ENCODE data around the gene DIS3L2.
"Not testable (repeated sequence)": the region's sequence is repeated elsewhere in the genome, so short reads cannot be mapped to it uniquely, and the experiment has no call there.

Gene DIS3L2

DNA sequence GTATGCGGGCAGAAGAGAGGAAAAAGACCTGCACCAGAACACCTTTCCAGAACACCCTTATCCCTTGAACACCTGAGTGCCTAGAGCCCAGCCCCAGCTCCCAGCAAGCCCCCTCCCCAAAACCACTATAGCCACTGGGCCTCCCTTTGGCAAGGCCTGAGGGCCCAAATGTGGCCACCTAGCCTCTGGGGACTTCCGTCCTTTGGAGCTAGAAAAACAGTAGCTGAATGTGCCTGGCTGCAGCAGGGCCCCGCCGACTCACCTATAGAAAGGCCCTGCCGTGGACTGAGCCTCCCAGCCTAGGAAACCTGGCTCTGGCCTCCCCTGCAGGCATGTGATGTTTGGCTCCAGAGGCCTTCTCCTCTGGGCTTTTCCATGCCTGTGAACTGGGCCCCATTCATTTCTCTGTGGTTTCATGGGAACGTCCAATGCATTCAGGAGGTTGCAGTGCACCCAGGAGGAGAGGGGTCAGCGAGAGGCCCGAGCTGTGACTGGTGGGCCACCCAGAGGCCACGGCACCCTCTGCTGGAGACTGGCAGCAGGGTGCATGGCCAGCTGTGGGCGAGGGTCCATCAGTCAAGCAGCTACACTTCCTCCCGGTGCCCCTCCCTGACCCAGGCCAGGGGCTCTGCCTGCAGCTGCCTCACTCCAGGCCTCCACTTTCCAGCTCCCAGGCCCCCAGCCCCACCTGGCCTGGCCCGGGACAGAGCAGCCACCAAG, 401.7 kb downstream of the DIS3L2 start:
- not testable (repeated sequence) for DNase-seq

DNA sequence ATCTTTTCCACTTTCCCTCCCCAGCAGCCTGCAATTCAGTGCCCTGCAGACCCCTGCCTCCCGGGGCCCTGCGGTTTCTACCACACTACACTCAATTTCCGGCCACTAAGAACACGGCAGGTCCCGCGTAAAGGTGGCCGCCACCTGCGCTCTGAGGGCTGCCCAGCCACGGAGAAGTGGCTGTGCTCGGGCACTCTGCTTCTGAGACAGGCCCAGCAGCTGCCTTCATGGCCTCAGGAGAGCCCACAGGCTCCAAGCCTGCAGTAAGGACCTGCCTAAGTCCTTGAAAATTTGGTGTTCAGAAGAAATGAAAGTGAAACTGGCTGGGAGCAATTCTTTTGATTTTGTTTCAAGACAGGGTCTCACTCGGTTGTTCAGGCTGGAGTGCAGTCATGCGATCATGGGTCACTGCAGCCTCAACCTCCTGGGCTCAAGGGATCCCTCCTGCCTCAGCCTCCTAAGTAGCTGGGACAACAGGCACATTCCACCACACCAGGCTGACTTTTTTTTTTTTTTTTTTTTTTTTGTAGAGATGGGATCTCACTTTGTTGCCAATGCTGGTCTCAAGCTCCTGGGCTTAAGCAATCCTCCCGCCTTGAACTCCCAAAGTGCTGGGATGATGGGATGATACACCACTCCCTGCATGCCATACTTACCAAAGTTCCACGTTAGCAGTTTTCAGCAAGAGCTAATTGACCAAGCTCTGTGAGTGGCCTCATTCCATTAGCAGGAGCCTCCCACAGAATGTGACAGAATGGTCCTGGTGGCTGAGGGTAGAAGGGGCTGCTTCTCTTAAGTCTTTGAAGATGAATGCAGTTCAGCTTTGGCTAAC, 402.5 kb downstream of the DIS3L2 start:
- peak; percentile 5 for DNase-seq

DNA sequence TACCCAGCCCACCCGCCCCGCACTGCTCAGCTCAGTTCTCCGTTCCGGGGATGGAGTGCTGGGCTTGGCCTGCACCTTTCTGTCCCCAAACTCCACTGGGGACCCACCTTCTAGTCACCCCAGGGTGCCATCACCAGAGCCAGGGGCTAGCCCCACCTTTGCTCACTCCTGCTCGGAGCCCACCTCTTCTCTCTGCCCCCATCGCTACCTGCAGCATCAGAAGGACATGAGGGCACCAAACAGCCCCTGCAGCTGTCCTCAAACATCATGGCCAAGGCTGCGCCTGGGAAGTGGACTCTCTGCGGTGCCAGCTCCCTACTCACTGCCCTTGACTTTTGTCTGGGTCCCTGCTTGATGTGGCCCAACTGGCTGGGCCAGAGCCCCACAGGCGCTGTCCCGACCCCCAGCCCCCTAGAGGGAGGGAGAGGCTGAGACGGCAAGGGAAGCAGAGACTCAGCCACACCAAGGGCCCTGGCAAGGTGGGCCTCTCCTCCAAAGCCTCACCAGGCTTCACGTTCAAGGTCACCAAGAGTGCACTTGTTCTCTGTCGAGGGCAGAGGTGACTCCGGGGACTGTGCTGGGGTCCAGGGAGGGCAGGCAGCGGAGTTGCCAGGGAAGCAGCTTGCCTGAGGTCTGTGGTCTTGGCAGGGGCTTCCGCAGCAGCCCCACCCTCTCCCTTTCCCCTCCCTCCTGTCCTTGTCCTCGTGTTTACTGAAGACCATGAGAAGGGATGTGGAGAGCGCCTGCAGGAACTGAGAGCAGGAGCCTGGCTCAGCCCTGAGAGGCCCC, 403.5 kb downstream of the DIS3L2 start:
- not testable (repeated sequence) for DNase-seq

DNA sequence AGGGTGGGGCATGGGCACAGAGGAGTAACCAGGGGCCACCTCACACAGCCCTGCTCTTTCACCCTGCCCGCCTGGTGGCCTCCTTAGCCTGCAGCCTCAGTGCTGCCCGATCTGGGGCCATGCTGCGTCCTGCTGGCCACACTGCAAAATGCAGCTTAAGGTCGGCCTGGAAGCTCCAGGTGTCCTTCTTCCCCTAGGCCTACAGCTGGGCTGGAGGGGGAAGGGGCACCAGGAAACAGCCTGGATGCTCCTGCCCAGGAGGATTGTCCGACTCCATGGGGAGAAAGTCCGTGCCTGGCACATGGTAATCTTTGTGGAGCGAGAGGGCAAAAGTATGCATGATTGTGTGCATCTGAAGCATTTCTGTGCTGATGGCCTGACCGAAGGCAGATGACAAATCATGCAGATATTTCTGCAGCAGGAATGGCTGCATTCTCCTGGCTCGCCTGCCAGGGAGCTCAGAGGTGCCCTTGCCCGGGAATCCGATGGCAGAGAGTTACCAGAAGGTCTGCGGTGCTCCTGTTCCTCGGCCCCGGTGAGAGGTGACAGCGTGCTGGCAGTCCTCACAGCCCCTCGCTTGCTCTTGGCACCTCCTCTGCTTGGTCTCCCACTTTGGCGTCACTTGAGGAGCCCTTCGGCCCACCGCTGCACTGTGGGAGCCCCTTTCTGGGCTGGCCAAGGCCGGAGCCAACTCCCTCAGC, 404.3 kb downstream of the DIS3L2 start:
- no peak for DNase-seq

DNA sequence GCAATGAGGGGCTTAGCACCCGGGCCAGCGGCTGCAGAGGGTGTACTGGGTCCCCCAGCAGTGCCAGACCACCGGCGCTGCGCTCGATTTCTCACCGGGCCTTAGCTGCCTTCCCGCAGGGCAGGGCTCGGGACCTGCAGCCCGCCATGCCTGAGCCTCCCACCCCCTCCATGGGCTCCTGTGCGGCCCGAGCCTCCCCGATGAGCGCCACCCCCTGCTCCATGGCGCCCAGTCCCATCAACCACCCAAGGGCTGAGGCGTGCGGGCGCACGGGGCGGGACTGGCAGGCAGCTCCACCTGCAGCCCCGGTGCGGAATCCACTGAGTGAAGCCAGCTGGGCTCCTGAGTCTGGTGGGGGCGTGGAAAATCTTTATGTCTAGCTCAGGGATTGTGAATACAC, 404.9 kb downstream of the DIS3L2 start:
- DNase-seq: not testable (repeated sequence)

DNA sequence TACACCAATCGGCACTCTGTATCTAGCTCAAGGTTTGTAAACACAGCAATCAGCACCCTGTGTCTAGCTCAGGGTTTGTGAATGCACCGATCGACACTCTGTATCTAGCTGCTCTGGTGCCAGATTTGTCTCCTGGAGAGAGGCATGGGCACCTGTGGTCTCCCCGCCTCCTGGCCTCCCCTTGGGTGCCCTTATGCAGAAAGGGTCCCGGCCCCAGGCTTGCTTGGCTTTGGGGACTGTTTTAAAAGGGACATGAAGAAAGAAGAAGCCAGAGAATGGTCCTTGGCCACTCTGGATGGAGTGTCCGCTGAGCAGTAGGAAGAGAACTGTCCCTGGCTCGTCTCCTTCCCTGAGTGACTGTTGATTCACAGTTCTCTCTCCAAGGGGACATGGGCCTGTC, 405.5 kb downstream of the DIS3L2 start:
- DNase-seq: no peak

DNA sequence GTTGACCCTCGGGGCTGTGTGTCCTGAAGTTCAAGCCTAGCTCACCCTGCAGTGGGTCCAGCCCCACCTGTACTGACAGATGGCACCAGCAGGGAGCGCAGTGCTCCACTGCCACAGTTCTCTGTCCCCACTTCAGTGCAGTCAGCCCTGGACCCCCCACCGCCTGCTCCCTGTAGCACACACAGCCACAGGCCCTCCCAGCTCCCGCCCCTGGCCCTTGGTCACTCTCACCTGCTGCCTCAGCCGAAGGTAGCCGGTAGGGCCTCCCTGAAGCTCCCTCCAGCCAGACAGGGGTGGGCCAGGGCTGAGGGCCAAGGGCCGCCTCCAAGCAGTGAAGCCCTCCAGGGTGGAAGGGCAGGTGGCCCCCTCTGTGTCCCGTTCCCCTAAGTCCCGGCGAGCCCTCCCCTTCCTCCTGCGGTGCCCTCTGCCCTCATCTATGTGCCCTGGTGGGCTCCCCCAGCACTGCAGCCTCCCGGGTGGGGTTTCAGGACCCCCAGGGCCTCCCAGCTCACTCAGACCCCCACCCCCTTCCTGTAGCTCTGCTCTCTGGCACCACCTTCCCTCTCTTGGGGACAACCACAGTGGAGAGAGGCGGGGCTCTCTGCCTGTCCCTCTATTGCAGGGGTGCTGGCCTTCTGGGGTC, 406.2 kb downstream of the DIS3L2 start:
- DNase-seq: no peak

DNA sequence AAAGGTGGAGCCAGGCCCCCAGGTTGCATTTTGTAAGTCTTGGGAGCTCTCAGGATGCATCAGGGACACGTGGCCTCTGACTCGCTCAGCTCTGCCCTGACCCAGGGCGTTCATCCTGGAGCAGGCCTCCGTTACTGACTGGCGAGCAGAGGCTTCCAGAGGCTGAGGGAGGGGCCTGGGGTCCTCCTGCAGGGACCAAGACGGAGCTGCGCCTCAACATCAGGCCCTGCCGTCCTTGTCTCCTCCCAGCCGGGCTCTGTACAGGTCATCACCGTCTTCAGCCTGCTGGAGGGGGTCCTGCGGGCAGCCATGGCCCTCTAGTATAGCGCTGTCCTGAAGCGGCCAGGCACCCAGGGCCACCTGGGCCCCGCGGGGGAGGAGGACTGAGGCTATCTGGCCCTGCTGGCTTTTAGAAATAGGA, 406.8 kb downstream of the DIS3L2 start:
- DNase-seq: no peak

DNA sequence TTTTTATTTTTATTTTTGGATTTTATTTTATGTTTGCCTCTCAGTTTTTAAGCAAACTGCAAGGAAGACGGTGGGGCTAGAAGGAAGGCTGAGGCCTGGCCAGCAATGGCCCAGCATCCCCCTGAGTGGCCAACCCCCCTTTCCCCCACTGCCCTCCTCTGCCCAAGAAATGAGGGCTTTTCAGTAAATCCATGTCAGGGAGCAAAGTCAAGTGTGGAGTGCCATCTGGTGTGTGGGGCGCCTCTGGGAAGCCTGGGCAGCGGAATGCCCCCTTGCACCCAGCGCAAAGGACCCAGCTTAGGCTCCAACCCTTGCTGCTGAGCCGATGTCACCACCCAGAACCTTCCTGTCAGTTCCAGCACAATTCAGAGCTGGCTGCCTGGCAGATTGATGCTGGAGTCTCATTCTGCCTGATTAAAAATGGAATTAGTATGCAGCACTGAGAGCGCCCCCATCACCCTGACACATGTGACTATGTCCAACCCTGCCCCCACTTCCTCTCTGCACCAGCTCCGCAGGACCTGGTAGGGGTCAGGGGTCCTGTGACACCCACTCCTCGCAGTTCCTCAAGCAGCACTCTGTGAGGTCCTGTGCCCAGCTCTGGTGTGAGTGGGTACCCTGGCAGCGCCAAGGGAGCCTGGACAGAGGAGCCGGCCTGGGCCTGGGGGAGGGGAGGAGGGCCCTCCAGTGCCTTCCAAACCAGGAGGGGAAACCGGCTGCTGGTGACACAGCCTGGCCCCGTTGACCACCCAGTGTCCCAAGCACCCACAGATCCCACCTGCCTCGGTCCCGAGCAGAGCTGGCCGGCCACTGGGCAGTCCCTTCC, 407.8 kb downstream of the DIS3L2 start:
- no peak for DNase-seq

DNA sequence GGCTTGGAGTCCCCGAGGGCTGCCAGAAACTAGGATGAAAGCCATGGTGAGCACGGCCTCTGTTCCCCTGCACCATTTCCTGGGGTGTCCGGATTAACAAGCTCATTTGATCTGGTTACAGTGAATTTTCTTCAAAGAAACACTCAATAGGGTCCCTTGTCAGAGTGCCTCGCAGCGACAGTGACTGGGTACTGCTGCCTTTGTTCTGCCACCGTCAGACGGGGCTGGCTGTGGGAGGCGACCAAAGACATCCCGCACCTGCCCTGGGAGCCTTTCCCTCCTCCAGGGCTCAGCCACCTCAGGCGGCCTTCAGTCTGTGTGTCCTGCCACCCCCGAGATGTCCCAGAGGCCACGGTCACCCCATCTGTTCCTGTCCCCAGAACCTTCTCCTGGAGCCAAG, 408.5 kb downstream of the DIS3L2 start:
- DNase-seq: not testable (repeated sequence)

DNA sequence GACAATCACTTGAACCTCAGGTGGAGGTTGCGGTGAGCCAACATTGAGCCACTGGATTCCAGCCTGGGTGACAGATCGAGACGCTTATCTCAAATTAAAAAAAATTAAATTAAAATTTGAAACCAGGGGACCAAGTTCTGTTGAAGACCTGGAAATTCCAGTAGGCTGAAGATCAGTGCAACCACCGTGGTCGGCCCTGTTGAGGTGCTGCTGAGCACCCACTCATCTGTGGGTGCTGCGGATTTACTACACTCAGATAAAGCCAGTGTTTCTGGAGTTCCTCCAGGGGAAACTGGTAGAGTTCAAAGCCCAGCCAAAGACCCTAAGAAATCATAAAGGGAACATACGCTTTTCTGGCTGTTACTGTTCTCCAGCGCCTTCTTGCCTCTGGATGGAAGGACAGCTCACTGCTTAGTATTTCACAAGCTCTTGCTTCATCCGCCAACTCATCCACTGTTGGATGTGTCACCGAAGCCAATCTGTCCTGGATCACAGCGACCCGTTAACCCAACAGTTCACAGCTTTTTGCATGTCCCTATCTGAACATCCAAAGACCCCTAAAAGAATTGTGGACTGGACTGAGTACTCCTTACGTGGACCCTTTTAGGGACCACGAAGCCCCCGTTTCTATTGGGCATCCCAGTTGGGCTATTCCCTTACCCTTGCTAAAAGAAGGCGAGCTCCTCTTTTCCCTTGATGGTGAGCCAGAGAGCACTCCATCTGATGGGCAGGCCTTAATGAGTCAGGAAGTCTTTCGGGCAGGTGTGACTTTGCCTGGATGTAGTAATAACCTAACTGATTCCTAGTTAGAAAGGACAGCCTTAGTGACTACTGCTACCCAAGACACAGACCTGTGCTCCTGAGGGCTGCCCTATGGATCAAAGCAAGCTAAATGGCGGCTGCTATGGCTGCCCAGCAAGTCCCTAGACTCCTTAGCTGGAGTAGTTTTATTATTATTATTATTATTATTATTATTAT, 411.0 kb downstream of the DIS3L2 start:
- DNase-seq: no peak

DNA sequence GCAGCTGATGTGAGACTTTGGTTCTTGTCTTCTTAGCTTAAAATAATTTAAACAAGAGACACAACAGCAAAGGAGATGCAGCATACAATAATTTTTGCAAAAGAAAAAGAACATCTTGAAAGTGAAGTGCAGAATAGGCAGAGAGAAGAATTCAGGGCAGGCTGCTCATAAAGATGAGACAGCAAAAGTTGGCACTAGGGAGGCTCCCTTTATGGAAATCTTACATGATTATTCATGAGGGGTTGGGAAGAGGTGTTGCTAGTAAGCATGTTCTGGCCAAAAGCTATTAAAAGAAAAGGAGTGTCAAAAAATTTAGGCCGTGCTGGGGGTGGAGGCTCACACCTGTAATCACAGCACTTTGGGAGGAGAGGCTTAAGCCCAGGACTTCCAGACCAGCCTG, 412.8 kb downstream of the DIS3L2 start:
- no peak for DNase-seq

DNA sequence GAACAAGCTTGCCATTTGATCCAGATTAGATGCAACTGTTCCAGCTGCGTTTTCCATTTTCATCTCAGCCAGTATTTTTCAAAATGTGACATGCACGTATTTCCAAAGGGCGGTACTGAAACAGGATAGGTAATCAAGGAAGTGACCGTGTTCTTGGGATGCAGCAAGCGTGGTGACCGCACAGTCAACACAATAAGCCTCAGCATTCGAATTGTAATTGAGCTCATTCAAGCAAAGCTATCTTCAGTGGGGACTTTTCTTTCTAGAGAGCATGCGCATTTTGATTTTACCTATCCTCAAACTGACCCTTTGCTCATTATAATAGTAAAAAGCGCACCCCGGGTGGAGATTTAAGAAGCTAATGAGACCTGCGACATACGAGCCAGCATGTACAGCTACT, 413.7 kb downstream of the DIS3L2 start:
- DNase-seq: no peak

DNA sequence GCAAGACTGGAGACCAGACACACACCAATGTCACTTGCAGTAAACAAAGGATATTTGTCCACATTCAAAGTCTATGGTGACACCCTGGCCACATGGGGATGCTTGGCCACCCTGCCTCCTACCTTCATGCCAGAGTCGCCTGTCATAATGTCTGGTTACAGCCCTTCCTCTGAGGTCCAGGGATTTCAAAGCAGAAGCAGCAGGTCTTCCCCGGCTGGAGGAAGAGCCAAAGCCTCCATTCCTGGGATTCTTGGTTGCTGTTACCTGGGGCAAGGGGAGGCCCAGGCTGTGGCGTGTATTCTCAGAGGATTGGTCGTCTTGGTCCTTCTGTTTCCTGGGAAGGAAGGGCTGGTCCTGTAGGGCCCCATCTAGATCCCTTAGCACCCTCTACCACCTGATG, 414.7 kb downstream of the DIS3L2 start:
- no peak for DNase-seq

DNA sequence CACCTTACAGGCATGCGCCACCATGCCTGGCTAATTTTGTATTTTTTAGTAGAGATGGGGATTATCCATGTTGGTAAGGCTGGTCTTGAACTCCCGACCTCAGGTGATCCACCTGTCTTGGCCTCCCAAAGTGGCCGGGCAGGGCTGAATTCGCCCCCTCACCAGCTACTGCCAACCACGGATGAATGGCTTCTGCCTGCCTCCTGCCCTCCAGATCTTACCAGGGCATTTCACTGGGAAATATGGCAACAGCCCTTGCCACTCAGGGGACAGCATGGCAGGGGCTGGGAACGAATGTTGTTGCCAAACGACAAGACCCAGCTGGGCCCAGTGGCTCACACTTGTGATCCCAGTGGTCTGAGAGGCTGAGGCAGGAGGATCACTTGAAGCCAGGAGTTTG, 415.2 kb downstream of the DIS3L2 start:
- no peak for DNase-seq

DNA sequence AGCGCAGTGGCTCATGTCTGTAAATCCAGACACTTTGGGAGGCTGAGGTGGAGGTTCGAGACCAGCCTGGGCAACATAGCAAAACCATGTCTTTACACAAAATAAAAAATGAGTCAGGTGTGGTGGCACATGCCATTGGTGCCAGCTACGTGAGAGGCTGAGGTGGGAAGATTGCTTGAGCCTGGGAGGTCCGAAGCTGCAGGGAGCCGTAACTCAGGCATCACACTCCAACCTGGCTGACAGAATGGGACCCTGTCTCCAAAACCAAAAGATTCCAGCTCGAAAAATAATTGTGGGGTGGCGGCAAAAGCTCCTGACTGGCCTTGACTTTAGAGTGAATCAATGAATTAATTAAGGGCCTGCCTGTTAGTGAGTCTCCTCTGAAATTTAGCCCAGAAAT, 415.8 kb downstream of the DIS3L2 start:
- DNase-seq: no peak

DNA sequence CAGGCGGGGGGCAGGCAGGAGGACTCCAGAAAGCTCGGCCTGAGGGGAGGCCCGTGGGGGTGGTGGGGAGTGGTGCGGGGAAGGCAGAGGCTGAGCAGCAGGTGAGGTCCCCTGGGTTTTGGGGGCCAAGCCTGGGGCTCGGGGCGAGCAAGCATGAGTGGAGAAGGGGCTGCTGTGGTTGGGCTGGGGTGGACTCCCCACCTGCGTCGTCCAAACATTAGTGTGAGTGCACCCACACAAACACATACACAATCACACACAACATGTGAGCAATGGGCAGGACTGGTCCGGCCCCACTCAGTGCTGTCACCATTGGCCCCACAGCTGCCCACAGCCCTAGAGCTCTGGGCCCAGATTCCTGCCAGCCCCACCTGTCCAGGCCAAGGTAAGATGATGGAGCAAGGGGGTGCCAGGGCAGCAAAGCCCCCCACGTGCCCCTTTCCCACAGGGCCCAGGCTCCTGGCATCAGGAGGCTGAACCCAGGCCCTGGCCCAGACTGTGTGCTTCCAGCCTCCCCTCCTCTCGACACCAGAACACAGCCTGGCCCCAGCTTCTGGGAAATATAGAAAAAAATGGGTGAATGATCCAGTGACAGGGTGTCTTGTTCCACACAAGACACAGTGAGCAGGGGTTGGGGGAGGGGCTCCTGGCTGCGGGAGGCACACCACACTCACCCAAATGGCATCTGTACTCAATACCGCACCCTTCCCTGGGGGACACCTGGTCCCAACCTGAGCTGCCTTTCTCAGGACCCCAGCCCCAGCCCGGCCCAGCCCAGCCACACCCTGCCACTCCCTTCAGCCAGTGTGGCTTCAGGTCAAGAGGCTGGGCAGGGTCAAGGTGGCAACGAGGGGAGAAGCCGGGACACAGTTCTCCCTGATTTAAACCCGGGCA, 416.6 kb downstream of the DIS3L2 start:
- no peak for DNase-seq

DNA sequence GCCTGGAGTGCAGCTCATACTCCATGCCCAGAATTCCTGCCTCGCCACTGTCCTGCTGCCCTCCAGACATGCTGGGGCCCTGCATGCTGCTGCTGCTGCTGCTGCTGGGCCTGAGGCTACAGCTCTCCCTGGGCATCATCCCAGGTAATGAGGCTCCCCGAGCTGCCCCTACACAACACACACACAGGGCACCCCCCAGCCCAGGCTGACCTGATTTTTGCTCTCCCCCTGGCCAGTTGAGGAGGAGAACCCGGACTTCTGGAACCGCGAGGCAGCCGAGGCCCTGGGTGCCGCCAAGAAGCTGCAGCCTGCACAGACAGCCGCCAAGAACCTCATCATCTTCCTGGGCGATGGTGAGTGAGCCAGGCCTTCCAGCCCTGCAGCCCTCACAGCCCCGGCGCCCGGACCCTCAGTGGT, 417.2 kb downstream of the DIS3L2 start, which contains the start of gene ALPP:
Gene ALPP (plus strand): TSS at position 17 of the 417 bp plus-strand sequence. CDS start 52 bp downstream, at position 69.
- not testable (repeated sequence) for DNase-seq
